Measurements from ENCODE around the gene CFAP45. TPM values are rescaled to one million over a fixed set of nuclear protein-coding genes. Genes with fewer than 3 reads are reported as not detected.
A peak's percentile ranks its signal among the peaks of the same experiment; 100 is the strongest.

CFAP45 gene
- total and polyA plus RNA-seq, 2 of the 8 experiments (the other 6 are each of a cell fraction or from before 2014, with no cell fraction given): 0.05 TPM; not detected in 1

DNA sequence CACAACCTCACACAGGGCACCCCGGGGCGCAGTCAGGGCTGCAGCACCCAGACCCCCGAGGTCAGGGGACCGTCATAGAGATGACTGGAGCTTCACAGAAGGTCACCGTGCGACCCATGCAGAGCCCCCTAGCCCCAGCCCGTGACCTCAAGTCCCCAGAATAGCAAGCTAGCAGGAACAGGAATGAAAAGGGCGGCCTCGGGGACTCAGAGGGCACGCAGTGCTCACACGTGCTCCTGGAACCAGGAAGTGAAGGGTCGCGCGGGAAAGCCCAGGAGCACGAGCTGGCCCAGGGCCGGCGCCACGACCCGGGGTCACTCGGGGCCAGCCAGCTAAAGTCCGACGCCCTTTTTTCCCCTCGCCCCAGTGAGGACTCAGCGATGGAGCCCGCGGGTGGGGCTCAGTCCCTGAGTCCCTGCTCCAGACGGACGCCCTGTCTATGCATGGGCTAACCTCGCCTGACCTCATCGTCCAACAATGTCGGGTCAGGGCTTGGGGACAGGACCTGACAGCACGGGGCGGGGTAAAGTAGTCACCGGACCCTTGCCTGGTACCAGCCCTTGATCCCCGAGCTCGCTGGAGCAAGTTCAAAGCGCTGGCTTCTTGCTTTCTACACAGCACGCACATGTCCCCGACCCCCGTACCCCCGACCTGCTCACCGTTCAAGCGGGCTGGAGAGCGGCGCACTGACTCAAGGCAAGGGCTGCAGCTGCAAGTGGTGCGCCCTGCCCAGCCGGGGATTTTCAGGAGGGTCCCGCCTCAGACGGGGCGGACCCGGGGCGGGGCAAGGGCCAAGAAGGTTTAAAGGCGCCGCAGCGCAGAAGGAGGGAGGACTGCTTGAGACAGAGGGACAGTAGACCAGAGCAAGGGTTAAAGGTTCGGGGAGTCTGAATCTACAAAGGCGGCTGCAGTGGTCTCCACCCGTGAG is 25.1 kb upstream of the CFAP45 start, which contains the start of gene TAGLN2 (continued):
- TF ChIP-seq SIN3A (conservative IDR thresholded peaks at IDR 0.05 in 1 of 2, IDR thresholded peaks at IDR 0.05 in 1 of 2; ENCODE audit: low read depth in 1 of 2, low read length in 2 of 2) (peak; percentile 26 to 56; a peak in 1 of 4 replicates), CHD2 (IDR thresholded peaks at IDR 0.05; ENCODE audit: low read length) (no peak), RNF2 (IDR thresholded peaks at IDR 0.05; ENCODE audit: borderline replicate concordance, low read depth, low read length, missing control alignments, poor library complexity, severe bottlenecking) (no peak), SIX5 (IDR thresholded peaks at IDR 0.05; ENCODE audit: low read depth, low read length) (no peak), SP1 (IDR thresholded peaks at IDR 0.05; ENCODE audit: low read depth, low read length) (0 out of 2 replicates have a peak, but pooled peaks have one; percentile 26), EZH2 (IDR thresholded peaks at IDR 0.05; ENCODE audit: low read depth, low read length, severe bottlenecking) (no peak), TCF12 (IDR thresholded peaks at IDR 0.05; ENCODE audit: low read depth, low read length) (no peak), RBBP5 (IDR thresholded peaks at IDR 0.05; ENCODE audit: borderline replicate concordance, low read depth, low read length) (0 out of 2 replicates have a peak, but pooled peaks have one; percentile 60), MAFK (IDR thresholded peaks at IDR 0.05; ENCODE audit: low read depth, low read length) (no peak), CHD1 (IDR thresholded peaks at IDR 0.05; ENCODE audit: low read depth, low read length) (no peak), RXRA (IDR thresholded peaks at IDR 0.05; ENCODE audit: insufficient read depth, low read depth, low read length) (no peak), ZNF274 (IDR thresholded peaks at IDR 0.05; ENCODE audit: borderline replicate concordance, extremely low read depth, low read length) (no peak), FOSL1 (IDR thresholded peaks at IDR 0.05; ENCODE audit: insufficient read depth, low read depth, low read length) (no peak)
- TF ChIP-seq, protein P1, sequence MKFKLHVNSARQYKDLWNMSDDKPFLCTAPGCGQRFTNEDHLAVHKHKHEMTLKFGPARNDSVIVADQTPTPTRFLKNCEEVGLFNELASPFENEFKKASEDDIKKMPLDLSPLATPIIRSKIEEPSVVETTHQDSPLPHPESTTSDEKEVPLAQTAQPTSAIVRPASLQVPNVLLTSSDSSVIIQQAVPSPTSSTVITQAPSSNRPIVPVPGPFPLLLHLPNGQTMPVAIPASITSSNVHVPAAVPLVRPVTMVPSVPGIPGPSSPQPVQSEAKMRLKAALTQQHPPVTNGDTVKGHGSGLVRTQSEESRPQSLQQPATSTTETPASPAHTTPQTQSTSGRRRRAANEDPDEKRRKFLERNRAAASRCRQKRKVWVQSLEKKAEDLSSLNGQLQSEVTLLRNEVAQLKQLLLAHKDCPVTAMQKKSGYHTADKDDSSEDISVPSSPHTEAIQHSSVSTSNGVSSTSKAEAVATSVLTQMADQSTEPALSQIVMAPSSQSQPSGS (IDR thresholded peaks at IDR 0.05; ENCODE audit: low read length): 0 out of 2 replicates have a peak, but pooled peaks have one; percentile 68
- TF ChIP-seq, protein P2, sequence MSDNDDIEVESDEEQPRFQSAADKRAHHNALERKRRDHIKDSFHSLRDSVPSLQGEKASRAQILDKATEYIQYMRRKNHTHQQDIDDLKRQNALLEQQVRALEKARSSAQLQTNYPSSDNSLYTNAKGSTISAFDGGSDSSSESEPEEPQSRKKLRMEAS (IDR thresholded peaks at IDR 0.05): peak; percentile 98
- TF ChIP-seq, protein P3, sequence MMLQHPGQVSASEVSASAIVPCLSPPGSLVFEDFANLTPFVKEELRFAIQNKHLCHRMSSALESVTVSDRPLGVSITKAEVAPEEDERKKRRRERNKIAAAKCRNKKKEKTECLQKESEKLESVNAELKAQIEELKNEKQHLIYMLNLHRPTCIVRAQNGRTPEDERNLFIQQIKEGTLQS (IDR thresholded peaks at IDR 0.05; ENCODE audit: insufficient read depth, low read depth, low read length): no peak

Data from H1 (cell line).